ENCODE results near the gene UBE2H.
A peak's percentile ranks its signal among the peaks of the same experiment; 100 is the strongest.

UBE2H gene

DNA sequence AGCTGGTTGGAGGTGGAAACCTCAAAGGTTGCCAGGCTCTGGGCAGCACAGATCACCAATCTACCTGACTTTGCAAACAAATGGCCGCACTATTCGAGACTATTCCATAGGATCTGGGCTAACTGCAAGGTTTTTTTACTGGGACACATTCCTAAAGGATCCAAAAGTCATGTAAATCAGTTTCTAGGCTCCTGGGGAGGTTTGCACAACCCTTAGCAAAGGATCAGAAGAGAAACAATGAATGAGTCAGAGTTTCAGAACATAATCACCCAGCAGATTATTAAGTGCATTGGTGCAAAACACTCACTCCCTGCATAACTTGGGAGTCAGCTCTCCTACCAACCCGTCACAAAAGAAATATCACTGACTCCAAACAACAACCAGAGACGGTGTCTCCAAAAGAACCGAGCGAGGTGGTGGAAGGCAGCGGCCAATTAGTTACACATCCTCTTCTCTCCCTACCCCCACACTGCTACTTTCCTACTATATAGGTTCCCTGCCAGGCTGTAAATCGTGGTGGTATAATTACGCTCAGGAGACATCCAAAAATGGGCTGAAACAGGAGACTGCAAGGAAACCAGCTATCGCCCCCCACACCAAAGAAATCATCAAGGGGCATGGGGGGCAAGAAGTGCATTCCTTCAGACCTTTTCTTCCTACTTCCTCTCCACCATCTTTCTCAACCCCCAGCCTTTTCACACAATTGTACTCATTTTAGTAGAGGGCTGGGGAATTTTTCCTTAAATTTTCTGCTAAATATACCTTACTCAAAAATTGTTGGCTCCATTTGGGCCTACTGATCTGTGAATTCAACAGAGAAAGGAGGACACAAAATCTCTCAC, 3.2 kb downstream of the UBE2H start:
- Histone ChIP-seq H3K4ac (ENCODE audit: low read length) (no peak overlapping the region), H4K8ac (ENCODE audit: low read depth, low read length) (no peak overlapping the region), H3K14ac (ENCODE audit: low read length) (no peak overlapping the region), H3K27ac (replicated peaks; ENCODE audit: low read length) (peak overlapping the region; percentile 89), H3K4me3 (ENCODE audit: low read length in 2 of 2) (peak overlapping the region; percentile 68 to 95), H3K23ac (ENCODE audit: low read depth, low read length, poor library complexity) (no peak overlapping the region), H3K79me1 (ENCODE audit: low read depth, low read length) (peaks cover 4% of the 10 kb centered on the region), H2BK12ac (ENCODE audit: low read length) (no peak overlapping the region), H3K18ac (ENCODE audit: low read length) (peak overlapping the region; percentile 40), H4K91ac (ENCODE audit: low read depth, low read length, poor library complexity) (no peak overlapping the region), H3K36me3 (replicated peaks in 1 of 2; ENCODE audit: control insufficient read depth in 2 of 2, insufficient read depth in 2 of 2, low read length in 2 of 2) (peaks cover 0 to 29% of the 10 kb centered on the region in 2 donors), H3K9me3 (replicated peaks in 1 of 2; ENCODE audit: control insufficient read depth in 2 of 2, insufficient read depth in 1 of 2, low read depth in 1 of 2, low read length in 2 of 2) (peaks cover 2 to 10% of the 10 kb centered on the region in 2 donors), H3K4me2 (ENCODE audit: insufficient read depth, low read length, poor library complexity, severe bottlenecking) (peak overlapping the region; percentile 45), H3K4me1 (ENCODE audit: control insufficient read depth in 2 of 2, insufficient read depth in 1 of 2, low read depth in 1 of 2, low read length in 2 of 2) (peaks cover 0 to 9% of the 10 kb centered on the region in 2 donors), H3K27me3 (ENCODE audit: control insufficient read depth in 3 of 3, insufficient read depth in 3 of 3, low read depth in 1 of 3, low read length in 3 of 3) (no peaks in the 10 kb centered on the region), H2BK5ac (ENCODE audit: low read length) (no peak overlapping the region), H2BK120ac (ENCODE audit: low read depth, low read length) (no peak overlapping the region), H2AFZ (ENCODE audit: low read length) (peak overlapping the region; percentile 12), H3K9ac (ENCODE audit: low read depth, low read length, poor library complexity) (no peak overlapping the region), H2BK15ac (ENCODE audit: low read length) (no peak overlapping the region), H2AK5ac (ENCODE audit: low read depth, low read length) (no peak overlapping the region)
- no CpG with 5 or more reads among the region's 10 CpGs for WGBS, 2 donors (ENCODE audit: extremely low coverage in 2 of 2, insufficient read length in 2 of 2, insufficient replicate concordance in 1 of 2)
- DNase-seq (ENCODE audit: low spot score) = peak; percentile 60

DNA sequence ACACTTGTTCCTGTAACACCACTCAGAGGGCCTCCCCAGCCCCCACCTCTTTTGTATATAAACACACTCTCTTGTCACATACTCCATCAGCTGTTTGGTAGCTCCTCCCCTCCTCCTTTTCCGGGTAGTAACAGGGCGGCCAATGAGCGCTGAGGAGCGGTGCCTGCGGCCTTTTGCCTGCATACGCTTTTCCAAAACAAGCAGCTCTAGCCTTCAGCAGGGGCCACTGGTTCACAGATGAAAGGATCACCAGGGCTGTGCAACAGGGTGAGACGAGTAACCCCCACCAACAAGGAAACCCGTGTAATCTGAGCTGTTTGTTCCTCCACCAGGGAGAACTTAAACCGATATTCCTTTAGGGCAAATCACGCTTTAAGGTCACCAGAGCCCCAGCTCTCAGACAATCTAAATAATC, 3.9 kb downstream of the UBE2H start:
- Histone ChIP-seq H2BK5ac (ENCODE audit: low read length) (no peak overlapping the region), H3K4me2 (ENCODE audit: insufficient read depth, low read length, poor library complexity, severe bottlenecking) (peak overlapping the region; percentile 45), H3K4me1 (ENCODE audit: control insufficient read depth in 2 of 2, insufficient read depth in 1 of 2, low read depth in 1 of 2, low read length in 2 of 2) (peaks cover 0 to 9% of the 10 kb centered on the region in 2 donors), H3K79me1 (ENCODE audit: low read depth, low read length) (peaks cover 4% of the 10 kb centered on the region), H3K14ac (ENCODE audit: low read length) (no peak overlapping the region), H2BK120ac (ENCODE audit: low read depth, low read length) (no peak overlapping the region), H4K8ac (ENCODE audit: low read depth, low read length) (no peak overlapping the region), H4K91ac (ENCODE audit: low read depth, low read length, poor library complexity) (no peak overlapping the region), H3K27ac (replicated peaks; ENCODE audit: low read length) (peak overlapping the region; percentile 89), H3K9ac (ENCODE audit: low read depth, low read length, poor library complexity) (no peak overlapping the region), H3K36me3 (replicated peaks in 1 of 2; ENCODE audit: control insufficient read depth in 2 of 2, insufficient read depth in 2 of 2, low read length in 2 of 2) (peaks cover 0 to 33% of the 10 kb centered on the region in 2 donors), H3K4me3 (ENCODE audit: low read length in 2 of 2) (peak overlapping the region; percentile 68 to 95), H3K23ac (ENCODE audit: low read depth, low read length, poor library complexity) (no peak overlapping the region), H2AK5ac (ENCODE audit: low read depth, low read length) (no peak overlapping the region), H3K4ac (ENCODE audit: low read length) (no peak overlapping the region), H2BK12ac (ENCODE audit: low read length) (no peak overlapping the region), H2AFZ (ENCODE audit: low read length) (no peak overlapping the region), H3K18ac (ENCODE audit: low read length) (no peak overlapping the region), H2BK15ac (ENCODE audit: low read length) (no peak overlapping the region), H3K9me3 (replicated peaks in 1 of 2; ENCODE audit: control insufficient read depth in 2 of 2, insufficient read depth in 1 of 2, low read depth in 1 of 2, low read length in 2 of 2) (peaks cover 2 to 14% of the 10 kb centered on the region in 2 donors), H3K27me3 (ENCODE audit: control insufficient read depth in 3 of 3, insufficient read depth in 3 of 3, low read depth in 1 of 3, low read length in 3 of 3) (no peaks in the 10 kb centered on the region)
- DNase-seq (ENCODE audit: low spot score) = peak; percentile 81
- WGBS, 2 donors (ENCODE audit: extremely low coverage in 2 of 2, insufficient read length in 2 of 2, insufficient replicate concordance in 1 of 2) = no CpG with 5 or more reads among the region's 10 CpGs

GRCh38 chr7:129948338-129948737, 4.4 kb downstream of the UBE2H start:
- H4K8ac ChIP-seq (ENCODE audit: low read depth, low read length) = no peak overlapping the region
- H3K23ac ChIP-seq (ENCODE audit: low read depth, low read length, poor library complexity) = no peak overlapping the region
- no peak overlapping the region for H3K27ac ChIP-seq (replicated peaks; ENCODE audit: low read length)
- no CpG with 5 or more reads among the region's 5 CpGs for WGBS, 2 donors (ENCODE audit: extremely low coverage in 2 of 2, insufficient read length in 2 of 2, insufficient replicate concordance in 1 of 2)
- H3K4me3 ChIP-seq (ENCODE audit: low read length in 2 of 2) = no peak overlapping the region
- peaks cover 1 to 34% of the 10 kb centered on the region in 2 donors for H3K36me3 ChIP-seq (replicated peaks in 1 of 2; ENCODE audit: control insufficient read depth in 2 of 2, insufficient read depth in 2 of 2, low read length in 2 of 2)
- no peak overlapping the region for H2AFZ ChIP-seq (ENCODE audit: low read length)
- H3K27me3 ChIP-seq (ENCODE audit: control insufficient read depth in 3 of 3, insufficient read depth in 3 of 3, low read depth in 1 of 3, low read length in 3 of 3) = no peaks in the 10 kb centered on the region
- no peak overlapping the region for H3K4me2 ChIP-seq (ENCODE audit: insufficient read depth, low read length, poor library complexity, severe bottlenecking)
- no peak overlapping the region for H3K9ac ChIP-seq (ENCODE audit: low read depth, low read length, poor library complexity)
- H2BK12ac ChIP-seq (ENCODE audit: low read length) = no peak overlapping the region
- no peak overlapping the region for H4K91ac ChIP-seq (ENCODE audit: low read depth, low read length, poor library complexity)
- H3K18ac ChIP-seq (ENCODE audit: low read length) = no peak overlapping the region
- peaks cover 2 to 14% of the 10 kb centered on the region in 2 donors for H3K9me3 ChIP-seq (replicated peaks in 1 of 2; ENCODE audit: control insufficient read depth in 2 of 2, insufficient read depth in 1 of 2, low read depth in 1 of 2, low read length in 2 of 2)
- H2BK5ac ChIP-seq (ENCODE audit: low read length) = no peak overlapping the region
- no peak overlapping the region for H3K14ac ChIP-seq (ENCODE audit: low read length)
- H3K79me1 ChIP-seq (ENCODE audit: low read depth, low read length) = peaks cover 6% of the 10 kb centered on the region
- H2BK15ac ChIP-seq (ENCODE audit: low read length) = no peak overlapping the region
- H2BK120ac ChIP-seq (ENCODE audit: low read depth, low read length) = no peak overlapping the region
- no peak overlapping the region for H3K4ac ChIP-seq (ENCODE audit: low read length)
- H3K4me1 ChIP-seq (ENCODE audit: control insufficient read depth in 2 of 2, insufficient read depth in 1 of 2, low read depth in 1 of 2, low read length in 2 of 2) = peaks cover 0 to 9% of the 10 kb centered on the region in 2 donors
- no peak overlapping the region for H2AK5ac ChIP-seq (ENCODE audit: low read depth, low read length)
- no peak for DNase-seq (ENCODE audit: low spot score)

GRCh38 chr7:129947701-129948100, 5.1 kb downstream of the UBE2H start:
- Histone ChIP-seq H3K36me3 (replicated peaks in 1 of 2; ENCODE audit: control insufficient read depth in 2 of 2, insufficient read depth in 2 of 2, low read length in 2 of 2) (peaks cover 2 to 40% of the 10 kb centered on the region in 2 donors), H3K4me3 (ENCODE audit: low read length in 2 of 2) (no peak overlapping the region), H2BK15ac (ENCODE audit: low read length) (no peak overlapping the region), H3K4me1 (ENCODE audit: control insufficient read depth in 2 of 2, insufficient read depth in 1 of 2, low read depth in 1 of 2, low read length in 2 of 2) (peaks cover 0 to 7% of the 10 kb centered on the region in 2 donors), H2AFZ (ENCODE audit: low read length) (no peak overlapping the region), H2BK120ac (ENCODE audit: low read depth, low read length) (no peak overlapping the region), H3K79me1 (ENCODE audit: low read depth, low read length) (peaks cover 7% of the 10 kb centered on the region), H3K27me3 (ENCODE audit: control insufficient read depth in 3 of 3, insufficient read depth in 3 of 3, low read depth in 1 of 3, low read length in 3 of 3) (no peaks in the 10 kb centered on the region), H4K91ac (ENCODE audit: low read depth, low read length, poor library complexity) (no peak overlapping the region), H3K9ac (ENCODE audit: low read depth, low read length, poor library complexity) (no peak overlapping the region), H4K8ac (ENCODE audit: low read depth, low read length) (no peak overlapping the region), H3K27ac (replicated peaks; ENCODE audit: low read length) (no peak overlapping the region), H3K14ac (ENCODE audit: low read length) (no peak overlapping the region), H2AK5ac (ENCODE audit: low read depth, low read length) (no peak overlapping the region), H2BK12ac (ENCODE audit: low read length) (no peak overlapping the region), H3K4me2 (ENCODE audit: insufficient read depth, low read length, poor library complexity, severe bottlenecking) (no peak overlapping the region), H3K9me3 (replicated peaks in 1 of 2; ENCODE audit: control insufficient read depth in 2 of 2, insufficient read depth in 1 of 2, low read depth in 1 of 2, low read length in 2 of 2) (peaks cover 2 to 14% of the 10 kb centered on the region in 2 donors), H3K18ac (ENCODE audit: low read length) (no peak overlapping the region), H3K4ac (ENCODE audit: low read length) (no peak overlapping the region), H3K23ac (ENCODE audit: low read depth, low read length, poor library complexity) (no peak overlapping the region), H2BK5ac (ENCODE audit: low read length) (no peak overlapping the region)
- WGBS, 2 donors (ENCODE audit: extremely low coverage in 2 of 2, insufficient read length in 2 of 2, insufficient replicate concordance in 1 of 2) = no CpG with 5 or more reads among the region's 8 CpGs
- DNase-seq (ENCODE audit: low spot score) = no peak

Data from neuronal stem cell (in vitro differentiated cells).